T-helper 2 cell treated with Interferon-gamma antibody and Interleukin-4, amounts not matched to agents 100 ng/mL and 5 ng/mL, for 36 hours (primary cell): ENCODE results near the gene MAGI2. TPM values are rescaled to one million over a fixed set of nuclear protein-coding genes. Genes with fewer than 3 reads are reported as not detected.
"Not testable (repeated sequence)": the region's sequence is repeated elsewhere in the genome, so short reads cannot be mapped to it uniquely, and the experiment has no call there.

Experiments used
- intact Hi-C: fragments of 100-400 bp; cut with micrococcal nuclease; formaldehyde crosslinking; loops from one replicate; pipeline ENCODE4 v1.15.1; 2023
- total RNA-seq: library from RNA; stranded (reverse); gene quantifications from 2 replicates; pipeline ENCODE4 v1.2.3, GENCODE V29; 2022

MAGI2 gene
- total RNA-seq, 1 donor from 2014 or later: not detected

- intact Hi-C loops: no loop called here
Measured at GRCh38 chr7:78254726-78255055, 1198.8 kb downstream of the MAGI2 start.

- intact Hi-C loops: no loop called here
Measured at GRCh38 chr7:78253850-78254725, 1199.4 kb downstream of the MAGI2 start.

- intact Hi-C loops: no loop called here
Measured at GRCh38 chr7:78248867-78249266, 1204.6 kb downstream of the MAGI2 start.

GRCh38 chr7:78247910-78248689 is 1205.4 kb downstream of the MAGI2 start:
- intact Hi-C loops: no loop called here

- intact Hi-C loops: not testable (repeated sequence)
Measured at GRCh38 chr7:78240179-78240578, 1213.3 kb downstream of the MAGI2 start.

- intact Hi-C loops: no loop called here
Measured at GRCh38 chr7:78234634-78235033, 1218.8 kb downstream of the MAGI2 start.

- intact Hi-C loops: no loop called here
Measured at GRCh38 chr7:78232806-78233205, 1220.7 kb downstream of the MAGI2 start.

GRCh38 chr7:78226059-78226719 is 1227.3 kb downstream of the MAGI2 start:
- intact Hi-C loops: no loop called here

- intact Hi-C loops: no loop called here
Measured at GRCh38 chr7:78225534-78225933, 1227.9 kb downstream of the MAGI2 start.

- intact Hi-C loops: no loop called here
Measured at GRCh38 chr7:78224923-78225322, 1228.5 kb downstream of the MAGI2 start.

GRCh38 chr7:78223598-78223997 is 1229.9 kb downstream of the MAGI2 start:
- intact Hi-C loops: no loop called here

- intact Hi-C loops: no loop called here
Measured at GRCh38 chr7:78222001-78222751, 1231.3 kb downstream of the MAGI2 start.

GRCh38 chr7:78220754-78221153 is 1232.7 kb downstream of the MAGI2 start:
- intact Hi-C loops: no loop called here

GRCh38 chr7:78218876-78219275 is 1234.6 kb downstream of the MAGI2 start:
- intact Hi-C loops: no loop called here

- intact Hi-C loops: no loop called here
Measured at GRCh38 chr7:78218051-78218450, 1235.4 kb downstream of the MAGI2 start.

GRCh38 chr7:78215199-78215598 is 1238.3 kb downstream of the MAGI2 start:
- intact Hi-C loops: no loop called here

- intact Hi-C loops: no loop called here
Measured at GRCh38 chr7:78213402-78213801, 1240.1 kb downstream of the MAGI2 start.

GRCh38 chr7:78212476-78213060 is 1240.9 kb downstream of the MAGI2 start:
- intact Hi-C loops: no loop called here

- intact Hi-C loops: no loop called here
Measured at GRCh38 chr7:78207269-78207668, 1246.2 kb downstream of the MAGI2 start.

GRCh38 chr7:78206769-78207168 is 1246.7 kb downstream of the MAGI2 start:
- intact Hi-C loops: no loop called here
